HepG2 (cell line): Measurements from ENCODE around the gene PCDHB8. TPM values are rescaled to one million over a fixed set of nuclear protein-coding genes. Genes with fewer than 3 reads are reported as not detected.
"Not testable (repeated sequence)": the region's sequence is repeated elsewhere in the genome, so short reads cannot be mapped to it uniquely, and the experiment has no call there.

Experiments used
- ATAC-seq: fragments of 200-7000 bp; cut with Tn5 transposase; 3 replicates; pipeline ENCODE4 v1.9.1; 2020; ENCODE audit warnings: mild to moderate bottlenecking, moderate library complexity
- BruUV-seq: library from RNA; stranded (reverse); fragments of 400-500 nt; replicated peaks from 2 replicates; lab custom pipeline; 2021; lab: Mats Ljungman, UMichigan
- CTCF ChIA-PET: fragments of 300-600 bp; formaldehyde crosslinking; extraction: SDS; loops from one replicate; lab custom pipeline; 2021; ENCODE audit warnings: low total read pairs, inconsistent platforms, low intra/inter-chr PET ratio; lab: Yijun Ruan, JAX
- POLR2A ChIA-PET: fragments of 350-600 bp; sonication (Branson Sonifier 250); formaldehyde crosslinking; loops from one replicate; lab custom pipeline; 2020; ENCODE audit warnings: antibody characterized with exemption, inconsistent platforms; lab: Yijun Ruan, JAX
- DNase-seq: peaks from one replicate; pipeline ENCODE4 v3.0.0-alpha.2; 2015; ENCODE audit warnings: low spot score
- FAIRE-seq: peaks from 3 replicates; lab custom pipeline; 2011; peaks lifted over from hg19 to GRCh38; lab: Jason Lieb, UNC
- H2AFZ ChIP-seq: one replicate; pipeline ENCODE4 v1.6.1; 2011; ENCODE audit warnings: low read length, inconsistent platforms
- H3K27ac ChIP-seq: fragments of 300-600 bp; 3 replicates; pipeline ENCODE4 v1.8.0; 2011; ENCODE audit warnings: mixed run types, mild to moderate bottlenecking, mixed read lengths, low read length, inconsistent platforms; ENCODE audit not compliant: insufficient read depth; ENCODE audit errors: extremely low read length
- H3K27me3 ChIP-seq, 2 experiments: fragments of 200-600 bp in 1 of 2; 2 replicates in 1 of 2; 3 replicates in 1 of 2; pipeline versions ENCODE4 v1.6.0 to v1.8.0; 2011; ENCODE audit warnings: low read length in 2 of 2, mild to moderate bottlenecking in 2 of 2, moderate library complexity in 2 of 2, inconsistent platforms in 1 of 2; ENCODE audit not compliant: insufficient read depth in 2 of 2, control insufficient read depth in 1 of 2
- H3K36me3 ChIP-seq, 2 experiments: fragments of 200-600 bp in 1 of 2; replicated peaks in 1 of 2; 2 replicates in 1 of 2; 3 replicates in 1 of 2; pipeline versions ENCODE4 v1.5.1 to v1.8.0; 2011; ENCODE audit warnings: low read length in 2 of 2, inconsistent platforms in 1 of 2; ENCODE audit not compliant: insufficient read depth in 2 of 2, control insufficient read depth in 1 of 2
- H3K4me1 ChIP-seq: 2 replicates; pipeline ENCODE4 v1.5.1; 2012; ENCODE audit warnings: low read length, inconsistent platforms; ENCODE audit not compliant: insufficient read depth
- H3K4me2 ChIP-seq: 2 replicates; pipeline ENCODE4 v1.6.0; 2011; ENCODE audit warnings: low read depth, low read length, inconsistent platforms
- H3K4me3 ChIP-seq, 3 experiments: fragments of 200-600 bp in 1 of 3; sonication (generic), shearing (Covaris generic) in 1 of 3; replicated peaks in 1 of 3; 2 replicates each; pipeline ENCODE4 v1.5.1; 2011 to 2016; ENCODE audit warnings: low read length in 3 of 3, inconsistent platforms in 2 of 3, low read depth in 2 of 3, mild to moderate bottlenecking in 2 of 3, control low read depth in 1 of 3, mixed read lengths in 1 of 3; ENCODE audit not compliant: insufficient read depth in 1 of 3
- H3K79me2 ChIP-seq: one replicate; pipeline ENCODE4 v1.6.1; 2011; ENCODE audit warnings: low read length, inconsistent platforms; ENCODE audit not compliant: insufficient read depth
- H3K9ac ChIP-seq: 2 replicates; pipeline ENCODE4 v1.6.0; 2011; ENCODE audit warnings: mild to moderate bottlenecking, low read depth, low read length, inconsistent platforms; ENCODE audit not compliant: insufficient read depth
- H3K9me3 ChIP-seq: 2 replicates; pipeline ENCODE4 v1.5.1; 2012; ENCODE audit warnings: mild to moderate bottlenecking, low read length
- H4K20me1 ChIP-seq: 2 replicates; pipeline ENCODE4 v1.6.0; 2011; ENCODE audit warnings: inconsistent platforms, mild to moderate bottlenecking, low read length, moderate library complexity; ENCODE audit not compliant: insufficient read depth
- AKAP8 ChIP-seq: sonication (generic); formaldehyde crosslinking; IDR thresholded peaks from 2 replicates; pipeline ENCODE4 v1.5.1; 2020; ENCODE audit warnings: mild to moderate bottlenecking, missing genetic modification reagents
- CREBL2 ChIP-seq: sonication (generic); formaldehyde crosslinking; IDR thresholded peaks from 2 replicates; pipeline ENCODE4 v1.8.1; 2023; ENCODE audit warnings: missing genetic modification reagents, mild to moderate bottlenecking, borderline replicate concordance
- CREM ChIP-seq, 2 experiments: sonication (generic) in 1 of 2; formaldehyde crosslinking in 1 of 2; IDR thresholded peaks; 2 replicates each; pipeline versions ENCODE4 v1.4.0 to v1.6.1; 2016 to 2020; ENCODE audit warnings: antibody characterized with exemption in 1 of 2, mild to moderate bottlenecking in 1 of 2, missing genetic modification reagents in 1 of 2
- GPN1 ChIP-seq: sonication (generic); formaldehyde crosslinking; IDR thresholded peaks from 2 replicates; pipeline ENCODE4 v1.5.1; 2020; ENCODE audit warnings: missing genetic modification reagents, borderline replicate concordance
- HOXA5 ChIP-seq: sonication (generic); formaldehyde crosslinking; IDR thresholded peaks from 2 replicates; pipeline ENCODE4 v1.4.0; 2020; ENCODE audit warnings: missing genetic modification reagents
- RAD21 ChIP-seq: fragments of 450-650 bp; formaldehyde crosslinking; IDR thresholded peaks from 2 replicates; pipeline ENCODE4 v1.5.0; 2020; ENCODE audit warnings: mild to moderate bottlenecking
- SATB2 ChIP-seq: sonication (generic); formaldehyde crosslinking; IDR thresholded peaks from 2 replicates; pipeline ENCODE4 v1.5.0; 2020; ENCODE audit warnings: missing genetic modification reagents
- SIN3B ChIP-seq: fragments of 150-350 bp; IDR thresholded peaks from 2 replicates; pipeline ENCODE4 v1.6.1; 2014; ENCODE audit warnings: low read length
- ZNF44 ChIP-seq: sonication (generic); formaldehyde crosslinking; IDR thresholded peaks from 2 replicates; pipeline ENCODE4 v1.5.1; 2020; ENCODE audit warnings: mild to moderate bottlenecking, missing genetic modification reagents
- ZNF550 ChIP-seq: sonication (generic); formaldehyde crosslinking; IDR thresholded peaks from 2 replicates; pipeline ENCODE4 v1.4.0; 2020; ENCODE audit warnings: mild to moderate bottlenecking, missing genetic modification reagents, borderline replicate concordance
- WGBS: methylation state at CpG from one replicate; pipeline ENCODE4 v1.1.6; 2017; ENCODE audit warnings: low lambda C conversion rate; 5-methylcytosine and 5-hydroxymethylcytosine counted together
- in situ Hi-C: cut with HindIII; loops from 2 replicates; pipeline ENCODE4 v1.10.0; 2017; ENCODE audit warnings: low pct_unique_long_range_greater_than_20kb; ENCODE audit not compliant: extremely low pct_ligation_motif_present
- intact Hi-C: fragments of 100-400 bp; cut with micrococcal nuclease; formaldehyde crosslinking; loops from one replicate; pipeline ENCODE4 v1.10.0; 2022; ENCODE audit not compliant: unreplicated experiment
- polyA plus RNA-seq, 8 experiments: library from polyadenylated mRNA; depleted of rRNA in 3 of 8; stranded (reverse) in 7 of 8; unstranded in 1 of 8; fragments of >200 nt; fragmentation: Illumina TruSeq in 4 of 8; extraction: Trizol in 4 of 8; gene quantifications; 2 replicates each; pipeline versions ENCODE4 v1.2.1 to v1.2.3, GENCODE V29; 2011 to 2016; ENCODE audit warnings: low read depth in 4 of 8, missing spikeins in 1 of 8, mixed read lengths in 1 of 8; ENCODE audit not compliant: insufficient read depth in 1 of 8
- total RNA-seq, 5 experiments: library from RNA; depleted of rRNA; stranded (reverse); fragments of >200 nt; fragmentation: Illumina TruSeq; extraction: Trizol; gene quantifications; 2 replicates each; pipeline ENCODE4 v1.2.3, GENCODE V29; 2016; ENCODE audit warnings: low read depth in 1 of 5

Gene PCDHB8
- total and polyA plus RNA-seq, 2 of the 13 experiments (the other 11 are each of a cell fraction or from before 2014, with no cell fraction given), result 0.26 to 0.82 TPM

GRCh38 chr5:141188682-141189081 is 11.1 kb downstream of the PCDHB8 start:
- H4K20me1 ChIP-seq, POLR2A ChIA-PET, H3K4me3 ChIP-seq, H3K27ac ChIP-seq, DNase-seq, H3K79me2 ChIP-seq, H2AFZ ChIP-seq, in situ Hi-C loops, H3K27me3 ChIP-seq, BruUV-seq, intact Hi-C loops, ATAC-seq, H3K9me3 ChIP-seq, H3K9ac ChIP-seq, CTCF ChIA-PET, H3K4me2 ChIP-seq, H3K36me3 ChIP-seq, FAIRE-seq, H3K4me1 ChIP-seq: not testable (repeated sequence)
- 80% methylated on average over 1 of the region's 37 CpGs for WGBS

- DNase-seq, intact Hi-C loops, BruUV-seq, H3K79me2 ChIP-seq, POLR2A ChIA-PET, H3K4me3 ChIP-seq, H4K20me1 ChIP-seq, H3K4me2 ChIP-seq, H3K9ac ChIP-seq, FAIRE-seq, CTCF ChIA-PET, H3K27ac ChIP-seq, in situ Hi-C loops, ATAC-seq, H3K36me3 ChIP-seq, H3K9me3 ChIP-seq, H3K27me3 ChIP-seq, H3K4me1 ChIP-seq, H2AFZ ChIP-seq: not testable (repeated sequence)
- WGBS, result 84% methylated on average over 14 of the region's 35 CpGs
Observed at GRCh38 chr5:141189131-141189530, 11.5 kb downstream of the PCDHB8 start.

- no TSS peak for BruUV-seq
- in situ Hi-C loops, result no loop called here
- Histone ChIP-seq H2AFZ (peak within 1 kb of the TSS; percentile 12), H3K36me3 (no peaks in the 10 kb centered on the region), H4K20me1 (no peaks in the 10 kb centered on the region), H3K9ac (no peak within 1 kb of the TSS), H3K9me3 (peaks cover 11% of the 10 kb centered on the region), H3K79me2 (no peaks in the 10 kb centered on the region), H3K4me3 (no peak within 1 kb of the TSS), H3K27ac (no peak within 1 kb of the TSS), H3K27me3 (no peaks in the 10 kb centered on the region), H3K4me2 (no peak within 1 kb of the TSS), H3K4me1 (no peaks in the 10 kb centered on the region)
- peak; percentile 9 for DNase-seq
- ChIA-PET CTCF (no interaction called here), POLR2A (no interaction called here)
- FAIRE-seq, result peak; percentile 53
- WGBS, result 18% methylated on average over 10 of the region's 10 CpGs
- peak; percentile 71 for ATAC-seq
- intact Hi-C loops, result no loop called here
- TF ChIP-seq HOXA5 (CRISPR knock-in tag), result no peak
- TF ChIP-seq GPN1, result no peak
- no peak for TF ChIP-seq ZNF550 (CRISPR knock-in tag)
- TF ChIP-seq AKAP8 (CRISPR knock-in tag), result no peak
- TF ChIP-seq RAD21, result peak; percentile 20; the same call in 1 of the 2 replicates
- no peak for TF ChIP-seq SATB2
- no peak for TF ChIP-seq ZNF44
- TF ChIP-seq CREM (IDR thresholded peaks at IDR 0.05), result no peak
- TF ChIP-seq CREM (CRISPR knock-in tag; IDR thresholded peaks at IDR 0.05), result no peak
- TF ChIP-seq SIN3B, result no peak
- no peak for TF ChIP-seq CREBL2 (CRISPR knock-in tag)
Observed at GRCh38 chr5:141192110-141192725, 14.6 kb downstream of the PCDHB8 start, which contains the start of gene PCDHB10. Gene PCDHB10, plus strand, starts transcription at chr5:141192353. Its CDS starts 200 bp downstream, at chr5:141192553.
